B cell (primary cell): ENCODE data around the gene ST6GALNAC3.

Source experiments
- EZH2 ChIP-seq: IDR thresholded peaks from 2 replicates; pipeline ENCODE4 v1.6.1; 2012; ENCODE audit warnings: borderline replicate concordance, low read depth, mild to moderate bottlenecking, moderate library complexity, low read length; ENCODE audit not compliant: insufficient read depth, poor library complexity, severe bottlenecking
- TF ChIP-seq, protein P1 (sequence below): fragments of 200-600 bp; IDR thresholded peaks from one replicate; pipeline ENCODE4 v1.8.0; 2022; ENCODE audit warnings: antibody characterized with exemption, mild to moderate bottlenecking

DNA sequence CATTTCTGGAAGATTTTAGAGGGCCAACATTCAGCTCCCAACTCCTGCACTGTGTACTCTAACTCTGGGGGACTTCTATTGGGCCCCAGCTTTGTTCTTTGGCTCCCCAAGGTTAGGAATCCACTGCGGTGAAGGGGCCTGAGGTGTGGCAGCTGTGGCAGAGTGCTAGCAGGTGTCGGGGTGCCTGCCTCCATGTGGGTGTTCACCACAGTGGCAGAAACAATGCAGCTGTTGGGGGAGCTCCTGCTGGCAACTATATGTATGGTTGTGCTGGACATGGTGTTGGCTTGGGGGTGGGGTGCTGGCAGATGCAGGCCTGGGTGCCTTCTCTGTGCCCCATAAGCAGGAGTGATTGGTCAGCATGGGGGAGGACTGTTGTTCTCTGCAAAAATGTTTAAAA is 95.5 kb downstream of the ST6GALNAC3 start:
- TF ChIP-seq, protein P1, sequence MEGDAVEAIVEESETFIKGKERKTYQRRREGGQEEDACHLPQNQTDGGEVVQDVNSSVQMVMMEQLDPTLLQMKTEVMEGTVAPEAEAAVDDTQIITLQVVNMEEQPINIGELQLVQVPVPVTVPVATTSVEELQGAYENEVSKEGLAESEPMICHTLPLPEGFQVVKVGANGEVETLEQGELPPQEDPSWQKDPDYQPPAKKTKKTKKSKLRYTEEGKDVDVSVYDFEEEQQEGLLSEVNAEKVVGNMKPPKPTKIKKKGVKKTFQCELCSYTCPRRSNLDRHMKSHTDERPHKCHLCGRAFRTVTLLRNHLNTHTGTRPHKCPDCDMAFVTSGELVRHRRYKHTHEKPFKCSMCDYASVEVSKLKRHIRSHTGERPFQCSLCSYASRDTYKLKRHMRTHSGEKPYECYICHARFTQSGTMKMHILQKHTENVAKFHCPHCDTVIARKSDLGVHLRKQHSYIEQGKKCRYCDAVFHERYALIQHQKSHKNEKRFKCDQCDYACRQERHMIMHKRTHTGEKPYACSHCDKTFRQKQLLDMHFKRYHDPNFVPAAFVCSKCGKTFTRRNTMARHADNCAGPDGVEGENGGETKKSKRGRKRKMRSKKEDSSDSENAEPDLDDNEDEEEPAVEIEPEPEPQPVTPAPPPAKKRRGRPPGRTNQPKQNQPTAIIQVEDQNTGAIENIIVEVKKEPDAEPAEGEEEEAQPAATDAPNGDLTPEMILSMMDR = no peak
- TF ChIP-seq EZH2 = no peak
